ENCODE measurements around the gene FOXD1. TPM values are rescaled to one million over a fixed set of nuclear protein-coding genes. Genes with fewer than 3 reads are reported as not detected.
"Not testable (repeated sequence)": the region's sequence is repeated elsewhere in the genome, so short reads cannot be mapped to it uniquely, and the experiment has no call there.

FOXD1 gene
- total RNA-seq, 4 donors from 2014 or later, result 0.26 to 0.52 (median 0.51) TPM; not detected in 1

DNA sequence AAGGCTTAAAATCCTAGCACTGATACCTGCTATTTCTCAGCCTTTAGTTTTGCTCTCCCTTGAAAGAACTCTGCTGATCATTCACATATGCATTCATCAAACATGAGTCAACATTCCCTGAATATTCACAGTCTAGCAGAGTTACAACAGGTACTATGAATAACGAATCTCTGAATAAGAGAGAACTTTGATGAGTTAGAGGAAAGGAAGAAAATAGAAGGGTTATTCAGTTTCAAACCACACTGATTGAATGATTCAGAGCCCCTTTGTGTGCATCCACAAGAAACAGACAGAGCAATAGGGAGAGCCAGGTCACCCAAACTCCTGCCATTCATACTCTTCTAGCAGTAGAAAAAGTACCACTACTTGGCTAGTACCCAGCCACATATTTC lies 36.0 kb downstream of the FOXD1 start:
- WGBS, result 64% methylated on average over 1 of the region's 1 CpG

DNA sequence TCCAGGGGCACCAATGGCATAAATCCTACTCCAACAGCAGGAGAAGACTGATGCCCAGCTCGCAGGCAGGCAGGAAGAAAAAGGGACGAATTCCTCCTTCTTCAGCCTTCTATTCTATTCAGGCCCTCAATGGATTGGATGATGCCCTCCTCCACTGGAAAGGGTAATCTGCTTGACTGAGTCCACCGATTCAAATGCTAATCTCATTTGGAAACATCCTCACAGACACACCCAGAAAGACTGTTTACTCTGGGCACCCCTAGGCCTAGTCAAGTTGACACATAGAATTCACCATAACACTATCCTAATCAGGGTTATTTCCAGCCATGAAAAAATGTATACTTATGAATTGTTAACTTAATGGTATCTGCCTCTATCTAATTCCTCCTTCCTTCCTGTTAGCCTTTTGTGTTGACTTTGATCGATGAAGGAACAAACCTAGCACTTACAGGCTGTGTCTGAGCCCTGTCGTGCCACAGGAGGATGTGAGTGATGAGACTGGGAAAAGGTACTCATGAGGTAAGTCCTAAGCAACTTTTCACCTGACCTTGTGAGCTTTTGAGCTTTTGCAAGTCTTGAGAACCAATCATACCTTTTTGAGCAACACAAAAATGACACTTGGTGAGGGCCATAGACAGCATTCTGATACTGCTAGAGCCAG lies 36.5 kb downstream of the FOXD1 start:
- Histone ChIP-seq H3K27ac (no peak overlapping the region), H3K4me1 (no peaks in the 10 kb centered on the region), H3K27me3 (peaks cover 40% of the 10 kb centered on the region), H3K9me3 (no peaks in the 10 kb centered on the region), H3K36me3 (no peaks in the 10 kb centered on the region), H3K4me3 (no peak overlapping the region)
- WGBS, result 60% methylated on average over 5 of the region's 5 CpGs
- no peak for DNase-seq (ENCODE audit: low spot score in 2 of 2)
- no peak for TF ChIP-seq POLR2A (IDR thresholded peaks at IDR 0.05)
- no peak for TF ChIP-seq EP300 (IDR thresholded peaks at IDR 0.05)
- no peak for TF ChIP-seq POLR2AphosphoS5 (IDR thresholded peaks at IDR 0.05)
- TF ChIP-seq, protein P1, sequence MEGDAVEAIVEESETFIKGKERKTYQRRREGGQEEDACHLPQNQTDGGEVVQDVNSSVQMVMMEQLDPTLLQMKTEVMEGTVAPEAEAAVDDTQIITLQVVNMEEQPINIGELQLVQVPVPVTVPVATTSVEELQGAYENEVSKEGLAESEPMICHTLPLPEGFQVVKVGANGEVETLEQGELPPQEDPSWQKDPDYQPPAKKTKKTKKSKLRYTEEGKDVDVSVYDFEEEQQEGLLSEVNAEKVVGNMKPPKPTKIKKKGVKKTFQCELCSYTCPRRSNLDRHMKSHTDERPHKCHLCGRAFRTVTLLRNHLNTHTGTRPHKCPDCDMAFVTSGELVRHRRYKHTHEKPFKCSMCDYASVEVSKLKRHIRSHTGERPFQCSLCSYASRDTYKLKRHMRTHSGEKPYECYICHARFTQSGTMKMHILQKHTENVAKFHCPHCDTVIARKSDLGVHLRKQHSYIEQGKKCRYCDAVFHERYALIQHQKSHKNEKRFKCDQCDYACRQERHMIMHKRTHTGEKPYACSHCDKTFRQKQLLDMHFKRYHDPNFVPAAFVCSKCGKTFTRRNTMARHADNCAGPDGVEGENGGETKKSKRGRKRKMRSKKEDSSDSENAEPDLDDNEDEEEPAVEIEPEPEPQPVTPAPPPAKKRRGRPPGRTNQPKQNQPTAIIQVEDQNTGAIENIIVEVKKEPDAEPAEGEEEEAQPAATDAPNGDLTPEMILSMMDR (IDR thresholded peaks at IDR 0.05), result no peak

More for the DNA sequence above, 36.0 kb downstream of the FOXD1 start:
- Histone ChIP-seq H3K4me1 (no peaks in the 10 kb centered on the region), H3K36me3 (no peaks in the 10 kb centered on the region), H3K27ac (no peak overlapping the region), H3K9me3 (no peaks in the 10 kb centered on the region), H3K4me3 (no peak overlapping the region), H3K27me3 (peaks cover 45% of the 10 kb centered on the region)
- TF ChIP-seq POLR2AphosphoS5 (IDR thresholded peaks at IDR 0.05) (no peak), EP300 (IDR thresholded peaks at IDR 0.05) (no peak)
- DNase-seq (ENCODE audit: low spot score in 2 of 2), result no peak

DNA sequence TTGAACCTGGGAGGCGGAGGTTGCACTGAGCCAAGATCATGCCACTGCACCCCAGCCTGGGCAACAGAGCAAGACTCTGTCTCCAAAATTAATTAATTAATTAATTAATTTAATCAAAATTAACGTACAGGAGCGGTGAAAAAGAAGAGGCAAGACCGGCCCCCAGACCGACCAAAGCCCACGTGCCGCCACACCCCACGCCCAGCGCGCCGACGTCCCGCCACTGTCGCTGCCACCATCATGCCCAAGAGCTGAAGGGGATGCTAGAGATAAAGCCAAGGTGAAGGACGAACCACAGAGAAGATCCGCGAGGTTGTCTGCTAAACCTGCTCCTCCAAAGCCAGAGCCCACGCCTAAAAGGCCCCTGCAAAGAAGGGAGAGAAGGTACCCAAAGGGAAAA lies 38.6 kb downstream of the FOXD1 start:
- DNase-seq (ENCODE audit: low spot score in 2 of 2); H3K9me3 ChIP-seq; H3K27ac ChIP-seq; H3K4me3 ChIP-seq; H3K4me1 ChIP-seq; H3K36me3 ChIP-seq: not testable (repeated sequence)
- H3K27me3 ChIP-seq, result peaks cover 23% of the 10 kb centered on the region
- WGBS, result 93% methylated on average over 18 of the region's 18 CpGs

DNA sequence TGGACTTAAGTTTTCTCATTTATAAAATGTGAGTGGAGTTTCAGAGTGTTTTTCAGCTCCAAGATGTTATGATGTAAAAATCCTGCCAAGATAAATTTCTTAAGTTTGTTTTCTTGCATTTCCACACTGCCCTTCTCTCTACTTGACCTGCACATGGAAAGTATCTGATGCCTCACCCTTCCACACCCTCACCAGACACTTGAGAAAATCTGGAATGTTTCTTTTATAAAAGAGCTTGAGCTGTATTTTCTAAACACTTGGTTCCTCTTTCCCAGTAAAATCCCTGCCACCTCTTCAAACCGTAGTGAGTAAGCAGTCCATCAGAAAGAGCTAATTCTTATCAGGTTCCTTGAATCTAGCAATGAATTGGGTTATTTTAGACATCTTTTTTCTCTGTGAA lies 42.9 kb downstream of the FOXD1 start:
- WGBS, result 15% methylated on average over 1 of the region's 1 CpG
- no peak overlapping the region for H3K27ac ChIP-seq
- H3K27me3 ChIP-seq, result no peaks in the 10 kb centered on the region
- no peaks in the 10 kb centered on the region for H3K36me3 ChIP-seq
- H3K4me3 ChIP-seq, result no peak overlapping the region
- TF ChIP-seq POLR2AphosphoS5 (IDR thresholded peaks at IDR 0.05), result no peak
- TF ChIP-seq, protein P1 (IDR thresholded peaks at IDR 0.05), result no peak
- no peak for TF ChIP-seq EP300 (IDR thresholded peaks at IDR 0.05)
- TF ChIP-seq POLR2A (IDR thresholded peaks at IDR 0.05), result no peak
- DNase-seq (ENCODE audit: low spot score in 2 of 2), result no peak
- H3K4me1 ChIP-seq, result no peaks in the 10 kb centered on the region
- no peaks in the 10 kb centered on the region for H3K9me3 ChIP-seq

DNA sequence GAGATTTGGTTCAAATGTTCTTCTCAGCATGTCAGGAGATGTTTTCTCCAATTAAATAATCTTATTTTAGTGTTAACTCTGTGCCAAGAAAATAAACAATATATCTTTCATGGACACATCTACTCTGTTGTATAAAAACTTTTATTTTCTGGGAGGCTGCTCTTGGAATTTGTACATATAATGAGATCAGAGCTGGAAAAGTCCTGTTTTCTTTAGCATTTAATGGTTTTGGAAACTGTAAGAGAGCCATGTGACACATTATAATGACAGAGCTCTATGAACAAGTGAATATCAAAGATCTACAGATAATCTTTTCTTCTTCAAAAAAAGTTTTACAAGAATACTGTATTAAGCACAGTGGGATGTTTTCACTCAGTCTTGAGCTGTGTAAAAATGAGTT lies 48.8 kb downstream of the FOXD1 start:
- Histone ChIP-seq H3K27ac (no peak overlapping the region), H3K4me3 (no peak overlapping the region), H3K4me1 (no peaks in the 10 kb centered on the region), H3K9me3 (no peaks in the 10 kb centered on the region), H3K27me3 (peaks cover 10% of the 10 kb centered on the region), H3K36me3 (no peaks in the 10 kb centered on the region)
- TF ChIP-seq, protein P1 (IDR thresholded peaks at IDR 0.05), result no peak
- TF ChIP-seq POLR2AphosphoS5 (IDR thresholded peaks at IDR 0.05) (no peak), POLR2A (IDR thresholded peaks at IDR 0.05) (no peak), EP300 (IDR thresholded peaks at IDR 0.05) (no peak)
- no peak for DNase-seq (ENCODE audit: low spot score in 2 of 2)

Other genes with a start within 250 kb of the FOXD1 start
- 100 to 1,000 TPM; 473 to 851 (median 620) TPM for gene BTF3, start 49.7 kb upstream of the FOXD1 start, total RNA-seq
- 10 to 100 TPM; 18.8 to 57.9 (median 20.9) TPM for gene ANKRA2, start 116.9 kb upstream of the FOXD1 start, total RNA-seq
- gene UTP15, start 117.0 kb upstream of the FOXD1 start, total RNA-seq, result 10 to 100 TPM; 31.4 to 67.8 (median 47.8) TPM
- gene ARHGEF28, start 177.4 kb upstream of the FOXD1 start, total RNA-seq, result 100 to 1,000 TPM in 1 of 4 donors, 10 to 100 TPM in 3; 25.6 to 104 (median 39.1) TPM